GM19023 (cell line): ENCODE data around the gene LIN7C.
"Not testable (repeated sequence)": the region's sequence is repeated elsewhere in the genome, so short reads cannot be mapped to it uniquely, and the experiment has no call there.

Experiments
- ATAC-seq: cut with Tn5 transposase; IDR thresholded peaks from one replicate; pipeline ENCODE4 v1.9.1; 2021; ENCODE audit warnings: mild to moderate bottlenecking, moderate library complexity; ENCODE audit not compliant: unreplicated experiment

LIN7C gene, protein sequence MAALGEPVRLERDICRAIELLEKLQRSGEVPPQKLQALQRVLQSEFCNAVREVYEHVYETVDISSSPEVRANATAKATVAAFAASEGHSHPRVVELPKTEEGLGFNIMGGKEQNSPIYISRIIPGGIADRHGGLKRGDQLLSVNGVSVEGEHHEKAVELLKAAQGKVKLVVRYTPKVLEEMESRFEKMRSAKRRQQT

DNA sequence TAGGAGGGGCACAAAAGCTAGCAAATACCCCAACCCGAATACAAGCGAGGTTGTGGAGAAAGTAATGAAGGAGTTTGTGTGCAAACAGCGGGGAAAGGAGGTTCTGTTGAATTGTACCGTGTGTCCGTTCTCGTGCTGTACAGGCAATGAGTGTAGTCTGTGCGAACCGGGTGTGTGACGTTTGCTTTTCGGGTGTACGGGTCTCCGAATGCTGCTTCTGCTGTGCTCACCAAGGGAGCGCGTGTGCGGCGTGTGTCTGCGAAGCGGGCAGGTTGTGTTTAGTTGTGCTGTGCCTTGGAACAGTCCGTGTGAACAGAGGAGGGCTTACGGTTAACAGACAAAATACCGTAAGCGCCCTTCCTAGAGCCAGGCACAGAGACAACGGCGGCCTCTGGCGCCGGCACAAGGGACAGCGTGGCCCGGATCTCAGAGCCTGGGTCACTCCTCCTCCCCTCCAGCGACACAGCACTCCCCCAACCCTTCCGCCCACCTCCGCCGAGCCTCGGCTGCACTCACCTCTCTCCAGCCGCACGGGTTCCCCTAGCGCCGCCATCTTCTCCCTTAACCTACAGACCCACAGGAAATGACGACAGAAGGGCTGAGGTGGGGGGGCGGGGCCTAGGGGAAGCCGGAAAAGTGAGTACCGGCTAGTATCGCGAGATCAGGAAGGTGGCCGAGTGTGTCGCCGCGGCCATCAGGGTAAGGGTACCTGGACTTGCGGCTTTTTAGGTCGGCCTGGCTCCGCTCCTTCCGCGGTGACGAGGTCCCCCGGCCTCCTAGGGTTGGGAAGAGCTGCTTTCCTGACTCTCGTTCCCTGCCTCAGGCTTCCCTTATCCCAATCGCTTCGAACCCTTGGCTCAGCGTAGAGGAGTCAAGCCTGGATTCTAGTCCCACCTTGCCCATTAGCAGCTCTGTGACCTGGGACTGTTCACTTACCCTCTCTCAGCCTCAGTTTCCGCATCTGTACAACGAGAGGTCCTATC lies at the start of gene LIN7C:
TSS of gene LIN7C (minus strand) at position 570 of the 983 bp plus-strand sequence. CDS start at position 553, 17 bp downstream.
- ATAC-seq: peak; percentile 98

DNA sequence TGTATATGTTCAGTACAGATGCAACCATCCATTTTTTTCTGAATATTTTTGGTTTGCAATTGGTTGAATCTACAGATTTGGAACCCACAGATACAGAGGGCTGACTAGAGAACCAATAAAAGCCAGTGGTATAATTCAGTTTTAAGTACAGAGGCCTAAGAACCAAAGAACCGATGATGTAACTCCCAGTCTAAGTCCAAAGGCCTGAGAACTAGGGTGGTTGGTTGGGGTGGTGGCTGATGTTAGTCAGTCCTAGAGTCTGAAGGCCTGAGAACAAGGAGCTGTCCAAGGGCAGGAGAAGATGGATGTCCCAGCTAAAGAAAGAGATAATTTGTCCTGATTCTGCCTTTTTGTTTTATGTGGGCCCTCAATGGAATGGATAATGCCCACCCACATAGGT lies 48.7 kb upstream of the LIN7C start:
- no peak for ATAC-seq

DNA sequence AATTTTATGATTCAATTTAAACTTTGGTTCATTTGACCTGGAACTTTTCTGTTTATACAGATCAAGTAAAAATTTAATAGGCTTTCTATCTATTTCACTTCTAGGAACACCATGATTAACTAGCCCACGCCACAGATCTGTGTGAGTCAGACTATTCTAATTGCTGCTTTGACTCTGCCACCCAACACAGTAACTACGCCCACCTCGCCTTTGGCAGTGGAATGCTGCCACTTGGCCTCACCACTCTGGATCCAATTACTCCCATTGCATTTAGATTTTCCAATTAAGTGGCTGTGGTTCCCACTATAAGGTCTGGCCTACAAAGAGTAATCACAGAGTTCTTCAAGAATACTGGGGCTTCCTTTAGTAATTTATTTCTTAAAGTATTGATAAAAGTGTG lies 46.6 kb upstream of the LIN7C start:
- ATAC-seq: no peak

DNA sequence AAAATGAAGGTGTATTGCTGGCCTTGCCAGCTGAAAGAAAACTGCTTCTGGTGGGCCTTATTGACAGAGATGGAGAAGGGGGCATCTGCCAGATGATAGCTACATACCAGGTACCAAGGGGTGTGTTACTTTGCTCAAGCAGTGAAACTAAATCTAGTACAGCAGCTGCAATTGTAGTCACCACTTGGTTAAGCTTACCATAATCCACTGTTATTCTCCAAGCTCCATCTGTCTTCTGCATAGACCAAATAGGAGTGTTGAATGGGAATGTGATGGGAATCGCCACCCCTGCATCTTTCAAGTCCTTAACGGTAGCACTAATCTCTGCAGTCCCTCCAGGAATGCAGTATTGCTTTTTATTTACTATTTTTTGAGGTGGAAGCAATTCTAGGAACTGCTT lies 45.8 kb upstream of the LIN7C start:
- no peak for ATAC-seq

DNA sequence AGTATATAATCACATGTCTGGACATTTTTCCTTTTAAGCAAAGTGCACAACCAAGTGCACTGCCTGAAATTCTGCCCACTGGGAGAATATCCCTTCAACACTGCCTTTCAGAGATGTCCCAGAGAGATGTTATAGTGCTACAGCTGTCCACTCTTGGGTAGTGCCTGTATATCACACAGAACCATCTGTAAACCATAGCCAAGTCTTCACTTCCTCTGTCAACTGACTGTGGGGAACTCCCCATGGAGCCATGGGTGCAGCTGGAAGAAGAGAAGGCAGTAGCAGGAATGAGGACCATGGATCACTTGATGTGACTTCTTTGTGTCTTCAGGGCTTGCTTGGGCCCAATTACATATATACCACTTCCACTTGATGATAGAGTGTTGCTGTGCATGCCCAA lies 44.6 kb upstream of the LIN7C start:
- ATAC-seq: peak; percentile 47

DNA sequence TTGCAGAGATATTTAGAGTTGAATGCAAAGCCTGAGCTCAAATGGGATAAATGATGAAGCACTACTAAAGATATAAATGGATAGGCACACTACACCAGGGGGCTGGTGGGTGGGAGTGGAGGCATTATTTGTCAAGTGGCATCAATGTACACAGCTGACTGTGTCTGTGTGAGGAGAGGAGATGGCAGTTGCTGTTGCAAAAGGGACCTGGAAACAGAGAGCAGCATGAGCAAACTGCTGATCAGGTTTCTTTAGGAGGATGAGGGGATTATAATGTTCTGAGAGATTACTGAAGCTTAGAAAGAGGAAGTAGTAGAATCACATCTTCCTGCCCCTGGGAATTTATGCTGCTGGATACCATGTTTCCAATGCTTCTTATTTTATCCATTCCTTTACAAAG lies 39.4 kb upstream of the LIN7C start:
- no peak for ATAC-seq

DNA sequence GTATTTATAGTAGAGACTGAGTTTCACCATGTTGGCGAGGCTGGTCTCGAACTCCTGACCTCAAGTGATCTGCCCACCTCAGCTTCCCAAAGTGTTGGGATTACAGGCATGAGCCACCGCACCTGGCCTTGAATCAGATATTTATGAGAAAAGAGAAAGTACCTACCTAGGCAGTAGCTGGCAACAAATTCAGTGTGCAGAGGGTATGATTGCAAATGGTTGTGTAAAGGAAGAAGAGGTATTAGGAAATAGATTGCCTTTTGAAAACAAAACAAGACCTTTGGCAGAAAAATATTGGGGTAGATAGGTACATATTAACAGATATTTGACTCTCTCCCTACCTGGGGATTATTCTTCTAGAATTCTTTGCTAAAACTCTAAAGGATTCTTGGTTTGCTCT lies 38.5 kb upstream of the LIN7C start:
- no peak for ATAC-seq

DNA sequence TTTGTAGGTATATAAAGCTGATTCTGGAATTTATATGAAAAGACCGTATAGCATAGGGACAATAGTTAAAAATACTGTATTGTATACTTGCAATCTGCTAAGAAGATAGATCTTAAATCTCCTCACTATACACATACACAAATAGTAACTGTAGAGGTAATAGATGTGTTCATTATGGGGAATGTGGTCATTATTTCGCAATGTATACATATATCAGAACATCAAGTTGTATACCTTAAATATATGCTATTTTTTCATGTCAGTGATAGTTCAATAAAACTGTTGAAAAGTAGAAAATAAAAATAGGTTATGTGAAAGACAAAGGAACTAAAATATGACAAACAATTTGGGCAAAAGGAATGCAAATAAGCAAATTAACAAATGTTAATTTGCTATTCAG lies 35.2 kb upstream of the LIN7C start:
- ATAC-seq: no peak

DNA sequence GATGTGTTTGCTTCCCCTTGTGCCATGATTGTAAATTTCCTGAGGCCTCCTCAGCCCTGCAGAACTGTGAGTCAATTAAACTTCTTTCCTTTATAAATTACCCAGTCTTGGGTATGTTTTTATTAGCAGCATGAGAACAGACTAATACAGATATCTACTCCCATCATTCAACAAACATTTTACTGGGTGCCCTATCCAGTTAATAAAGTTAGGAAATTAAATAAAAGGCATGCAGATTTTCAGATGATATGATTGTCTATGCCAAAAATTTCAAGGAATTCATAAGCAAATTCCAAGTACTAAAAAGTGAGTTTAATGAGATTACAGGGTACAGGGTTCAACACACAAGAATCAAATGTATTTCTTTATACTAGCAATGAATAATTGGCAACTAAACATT lies 33.5 kb upstream of the LIN7C start:
- no peak for ATAC-seq

DNA sequence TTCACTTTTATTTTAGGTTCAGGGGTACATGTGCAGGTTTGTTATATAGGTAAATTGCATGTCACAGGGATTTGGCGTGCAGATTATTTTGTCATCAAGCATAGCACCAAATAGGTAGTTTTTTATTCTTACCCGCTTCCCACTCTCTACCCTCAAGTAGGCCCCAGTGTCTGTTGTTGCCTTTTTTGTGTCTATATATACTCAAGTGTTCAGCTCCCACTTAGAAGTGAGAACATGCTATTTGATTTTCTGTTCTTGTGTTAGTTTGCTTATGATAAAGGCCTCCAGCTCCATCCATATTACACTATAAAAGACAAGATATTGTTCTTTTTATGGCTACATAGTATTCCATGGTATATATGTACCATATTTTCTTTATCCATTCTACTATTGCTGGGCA lies 28.5 kb upstream of the LIN7C start:
- ATAC-seq: no peak

DNA sequence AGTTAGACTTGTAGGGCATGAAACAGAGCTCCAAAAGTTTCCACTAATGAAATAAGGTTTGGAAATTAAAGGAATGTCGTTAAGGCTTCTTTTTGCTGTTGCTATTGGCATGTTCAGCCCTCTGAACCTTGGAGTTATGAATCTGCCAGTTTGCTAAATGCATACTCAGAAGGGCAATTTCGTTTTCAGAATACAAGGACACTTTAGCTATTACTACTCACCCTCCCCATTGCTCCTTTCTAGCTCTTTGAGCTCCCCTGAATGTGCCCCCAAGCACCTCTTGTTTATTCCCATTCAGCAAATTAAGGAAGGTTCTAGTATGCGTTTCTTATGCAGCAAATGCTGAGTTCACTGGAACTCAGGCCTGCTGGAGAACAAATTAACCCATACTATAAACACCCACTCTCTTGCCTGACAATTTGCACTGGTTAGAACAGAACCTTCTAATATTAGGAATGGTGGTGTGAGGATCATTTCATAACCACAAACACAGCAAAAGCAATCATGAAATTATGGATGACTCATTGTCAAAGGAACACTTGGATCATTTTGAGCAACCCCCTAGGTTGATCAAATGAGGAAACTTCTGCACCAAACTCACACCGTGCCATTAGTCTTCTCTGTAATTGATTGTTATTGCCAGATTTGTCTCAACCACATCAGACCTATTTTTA lies 26.2 kb upstream of the LIN7C start:
- no peak for ATAC-seq

DNA sequence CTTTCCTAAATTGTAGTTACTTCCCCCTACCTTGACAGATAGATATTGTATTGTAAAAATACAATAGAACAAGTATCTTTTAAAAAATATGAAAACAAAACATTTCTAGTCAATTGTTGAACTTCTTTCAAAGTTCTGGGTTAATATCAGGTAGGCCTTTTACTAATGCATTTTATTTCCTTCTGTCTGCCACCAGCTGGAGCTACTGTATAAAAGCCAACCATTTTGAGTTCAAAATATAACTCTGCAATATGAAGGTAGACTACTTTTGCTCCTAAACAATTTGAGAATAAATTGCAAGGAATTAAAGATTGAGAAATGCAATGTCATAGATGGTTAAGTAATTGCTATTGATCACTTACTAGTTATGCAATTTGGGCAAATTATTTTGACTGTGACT lies 22.1 kb upstream of the LIN7C start:
- ATAC-seq: no peak

DNA sequence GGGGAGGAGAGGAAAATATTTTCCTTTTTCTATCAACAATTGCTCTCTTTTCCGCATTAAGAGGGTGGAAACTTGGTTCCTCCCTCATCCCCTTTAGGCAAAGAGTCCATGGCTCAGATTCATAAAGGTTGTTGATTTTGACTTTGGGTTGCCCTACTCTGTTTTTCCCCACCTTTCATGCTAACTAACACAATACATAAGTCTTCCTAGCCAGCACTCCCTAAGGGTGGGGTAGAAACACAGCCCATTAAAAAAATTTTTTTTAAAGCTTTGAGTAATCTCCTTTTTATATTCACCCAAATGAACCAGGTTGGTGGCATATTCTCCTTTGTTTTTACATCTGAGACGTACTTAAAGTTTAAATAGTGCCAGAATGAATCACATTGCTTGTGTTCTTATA lies 20.0 kb upstream of the LIN7C start:
- ATAC-seq: no peak

DNA sequence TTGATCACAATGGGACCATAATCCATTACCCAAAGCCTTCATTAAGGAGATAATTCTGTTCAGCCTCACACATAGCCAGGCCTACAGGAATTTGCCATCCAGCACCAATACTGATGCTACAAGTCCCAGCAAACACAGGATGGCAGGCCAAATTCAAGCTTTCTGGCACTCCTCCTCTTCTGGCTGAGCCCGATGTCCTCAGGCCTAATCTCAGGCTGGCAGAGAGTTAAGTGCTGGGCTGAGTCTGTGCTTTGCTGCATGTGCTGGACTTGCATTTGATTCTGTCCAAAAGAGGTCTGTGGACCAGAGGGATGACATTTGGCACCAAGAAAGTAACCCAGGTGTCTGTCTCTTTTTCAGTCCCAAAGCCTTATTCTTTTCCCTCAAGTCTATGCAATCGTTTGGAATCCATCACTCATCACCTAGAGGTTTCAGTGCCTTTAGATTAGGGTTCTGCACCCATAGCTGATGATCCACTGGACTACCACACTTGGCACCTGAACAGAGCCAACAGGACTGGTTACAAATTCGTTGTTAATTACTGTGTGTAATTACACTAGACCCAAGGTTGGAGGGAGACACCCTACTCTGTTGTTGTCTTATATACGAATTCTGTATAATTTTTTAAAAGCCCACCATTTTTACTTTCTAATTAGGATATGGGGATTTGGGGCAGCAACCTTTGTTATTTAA lies 19.4 kb upstream of the LIN7C start:
- no peak for ATAC-seq

DNA sequence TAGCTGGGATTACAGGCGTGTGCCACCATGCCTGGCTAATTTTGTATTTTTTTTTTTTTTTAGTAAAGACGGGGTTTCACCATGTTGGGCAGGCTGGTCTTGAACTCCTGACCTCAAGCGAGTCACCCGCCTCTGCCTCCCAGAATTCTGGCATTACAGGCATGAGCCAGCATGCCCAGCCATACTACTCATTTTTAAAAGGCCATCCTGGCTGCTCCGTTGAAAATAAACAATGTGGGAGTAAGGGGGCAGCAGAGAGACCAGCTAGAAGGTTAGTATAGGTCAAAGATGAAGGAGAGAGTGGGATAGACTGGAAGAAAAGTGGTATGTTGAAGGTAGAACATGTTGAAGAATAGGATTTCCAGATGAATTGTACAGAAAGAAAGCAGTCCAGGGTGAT lies 17.6 kb upstream of the LIN7C start:
- ATAC-seq: no peak

DNA sequence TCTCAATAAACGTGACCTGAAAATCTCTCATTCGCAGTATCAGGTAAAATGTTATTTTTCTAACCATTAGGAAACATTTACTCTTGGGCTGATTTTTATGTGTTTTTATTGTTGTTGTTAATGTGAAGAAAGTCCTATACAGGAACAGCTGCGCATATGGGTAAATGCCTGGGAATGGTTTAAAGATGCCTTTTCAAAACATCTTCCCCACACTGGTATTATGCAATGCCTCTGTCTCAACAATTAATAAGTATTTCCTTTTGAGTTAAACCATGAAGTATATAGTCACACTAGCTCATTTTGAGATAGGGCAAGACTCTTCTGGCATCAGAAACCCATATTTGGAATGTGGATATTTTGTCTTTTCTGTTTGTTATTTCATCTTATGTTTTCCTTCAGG lies 13.7 kb upstream of the LIN7C start:
- no peak for ATAC-seq

DNA sequence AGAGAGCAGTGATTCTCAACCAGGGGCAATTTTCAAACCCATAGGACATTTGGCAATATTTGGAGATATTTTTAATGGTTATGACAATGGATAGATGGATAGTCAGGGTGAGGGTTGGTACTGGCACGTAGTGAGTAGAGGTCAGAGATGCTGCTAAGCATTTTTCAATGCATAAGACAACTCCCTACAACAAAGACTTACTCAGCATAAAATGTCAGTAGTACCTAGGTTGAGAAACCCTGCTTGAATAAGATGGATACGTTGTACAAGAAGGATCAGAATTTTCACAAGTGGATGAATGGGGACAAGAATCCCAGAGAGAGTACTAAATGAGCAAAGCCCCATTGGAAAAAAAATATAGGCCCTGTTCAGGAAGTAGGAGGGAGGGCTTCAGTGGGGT lies 11.9 kb upstream of the LIN7C start:
- no peak for ATAC-seq

DNA sequence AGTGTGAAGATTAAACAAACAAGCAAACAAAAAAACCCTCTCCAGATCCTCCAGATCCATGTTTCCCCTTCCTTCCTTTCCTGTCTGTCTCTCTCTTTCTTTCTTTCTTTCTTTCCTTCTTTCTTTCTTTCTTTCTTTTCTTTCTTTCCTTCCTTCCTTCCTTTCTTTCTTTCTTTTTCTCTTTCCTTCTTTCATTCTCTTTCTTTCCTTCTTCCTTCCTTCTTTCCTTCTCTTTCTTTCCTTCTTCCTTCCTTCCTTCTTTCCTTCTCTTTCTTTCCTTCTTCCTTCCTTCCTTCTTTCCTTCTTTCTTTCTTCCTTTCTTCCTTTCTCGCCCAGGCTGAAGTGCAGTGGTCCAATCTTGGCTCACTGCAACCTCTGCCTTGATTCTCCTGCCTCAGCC lies 10.9 kb upstream of the LIN7C start:
- not testable (repeated sequence) for ATAC-seq

DNA sequence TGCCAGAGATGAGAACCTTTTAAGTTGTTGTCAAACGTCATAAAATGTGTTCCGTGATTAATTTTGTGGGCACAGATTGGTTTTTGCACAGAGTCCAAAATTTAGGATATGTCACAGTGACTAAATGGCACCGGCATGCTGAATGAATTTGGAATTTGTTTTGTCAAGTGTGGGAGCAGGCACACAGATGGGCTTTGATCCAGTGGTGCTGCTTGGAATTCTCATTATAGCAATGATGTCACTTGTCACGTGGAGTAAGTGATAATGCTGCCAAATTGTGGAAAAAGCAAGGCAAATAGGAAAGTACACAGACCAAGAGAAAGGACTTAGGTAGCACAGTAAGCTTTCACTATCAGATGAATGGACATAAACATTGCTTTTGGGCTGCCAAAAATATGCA lies 8.0 kb upstream of the LIN7C start:
- no peak for ATAC-seq

DNA sequence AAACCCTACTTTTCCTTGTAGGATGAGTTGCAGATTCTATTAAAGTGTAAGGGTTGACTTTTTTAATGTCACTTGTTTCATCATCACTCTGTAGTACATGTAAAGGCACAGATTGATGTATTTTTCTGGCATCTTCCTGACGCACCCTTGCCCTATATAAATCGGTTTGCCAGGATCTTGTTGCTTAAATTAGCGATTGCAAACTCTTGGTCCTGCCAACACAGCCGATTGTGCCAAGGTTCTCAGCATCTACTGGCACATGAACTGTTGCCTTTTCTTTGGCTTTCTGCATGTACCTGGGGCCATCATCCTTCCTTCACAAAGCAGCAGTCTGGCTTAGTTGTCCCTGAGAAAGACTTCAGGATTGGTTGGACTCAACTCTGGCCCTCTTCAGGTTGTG lies 7.5 kb upstream of the LIN7C start:
- ATAC-seq: no peak

DNA sequence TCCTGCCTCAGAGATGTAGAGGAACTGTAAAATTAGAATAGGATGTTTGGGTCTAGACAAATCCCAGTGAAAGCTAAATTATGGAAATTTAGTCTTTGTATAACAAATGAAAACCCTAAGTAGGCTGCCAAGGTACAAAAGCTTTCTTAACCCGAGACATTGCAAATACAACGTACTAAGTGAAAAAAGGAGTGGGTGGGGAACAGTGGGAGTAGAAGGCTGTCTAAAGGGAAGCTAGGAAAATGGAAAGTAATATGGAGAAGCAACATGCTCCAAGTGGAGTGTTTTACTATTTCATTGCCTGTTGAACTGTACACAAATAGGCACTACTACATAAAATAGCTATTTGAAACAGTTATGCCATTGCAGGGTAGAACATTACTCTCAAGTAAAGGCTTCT lies 6.8 kb upstream of the LIN7C start:
- ATAC-seq: no peak
